CD4-positive, alpha-beta T cell (primary cell): Measurements from ENCODE around the gene PLEKHG2. TPM values are rescaled to one million over a fixed set of nuclear protein-coding genes. Genes with fewer than 3 reads are reported as not detected.

Source experiments
- ATAC-seq: fragments of 200-7000 bp; cut with Tn5 transposase; one replicate; pipeline ENCODE4 v1.10.0; 2022; ENCODE audit warnings: mild to moderate bottlenecking; ENCODE audit not compliant: poor library complexity
- CTCF ChIA-PET: fragments of 350-600 bp; sonication (Branson Sonifier 250); formaldehyde crosslinking; loops from one replicate; lab custom pipeline; 2021; ENCODE audit warnings: antibody characterized with exemption, inconsistent platforms; lab: Charles Lee
- POLR2A ChIA-PET: fragments of 350-600 bp; sonication (Branson Sonifier 250); formaldehyde crosslinking; loops from one replicate; lab custom pipeline; 2021; ENCODE audit warnings: antibody characterized with exemption, inconsistent platforms; lab: Charles Lee
- DNase-seq, 14 experiments: peaks; one replicate each; pipeline ENCODE4 v3.0.0-alpha.2; 2013 to 2020; ENCODE audit warnings: mixed read lengths in 2 of 14
- H3K27ac ChIP-seq, 2 donors: one replicate each; pipeline versions ENCODE4 v1.5.1 to v1.7.0; 2013; ENCODE audit warnings: low read length in 2 of 2, low read depth in 1 of 2, mild to moderate bottlenecking in 1 of 2
- H3K27me3 ChIP-seq, 2 experiments: 1 replicate in 1 of 2; 2 replicates in 1 of 2; pipeline versions ENCODE4 v1.6.1 to v1.7.0; 2013; ENCODE audit warnings: low read length in 2 of 2, control low read depth in 1 of 2, mild to moderate bottlenecking in 1 of 2, moderate library complexity in 1 of 2; ENCODE audit not compliant: insufficient read depth in 2 of 2, control insufficient read depth in 1 of 2
- H3K36me3 ChIP-seq: one replicate; pipeline ENCODE4 v1.6.1; 2013; ENCODE audit warnings: low read length, control low read depth; ENCODE audit not compliant: insufficient read depth
- H3K4me1 ChIP-seq: one replicate; pipeline ENCODE4 v1.6.1; 2013; ENCODE audit warnings: low read length, control low read depth; ENCODE audit not compliant: insufficient read depth
- H3K4me3 ChIP-seq: one replicate; pipeline ENCODE4 v1.5.1; 2013; ENCODE audit warnings: mild to moderate bottlenecking, low read length, moderate library complexity
- H3K9me3 ChIP-seq, 2 experiments: 1 replicate in 1 of 2; 2 replicates in 1 of 2; pipeline versions ENCODE4 v1.6.1 to v1.7.0; 2013; ENCODE audit warnings: low read length in 2 of 2, mild to moderate bottlenecking in 2 of 2, control low read depth in 1 of 2, moderate library complexity in 1 of 2; ENCODE audit not compliant: control insufficient read depth in 1 of 2, insufficient read depth in 1 of 2
- H3K27ac Mint-ChIP-seq: one replicate; pipeline ENCODE4 v1.8.0; 2020; ENCODE audit warnings: mixed read lengths
- H3K27me3 Mint-ChIP-seq: one replicate; pipeline ENCODE4 v1.8.0; 2021; ENCODE audit warnings: mixed read lengths
- H3K36me3 Mint-ChIP-seq: one replicate; pipeline ENCODE4 v1.8.0; 2021; ENCODE audit warnings: low read depth, mixed read lengths
- H3K4me1 Mint-ChIP-seq: one replicate; pipeline ENCODE4 v1.8.0; 2021; ENCODE audit warnings: low read depth, mixed read lengths
- H3K4me3 Mint-ChIP-seq: one replicate; pipeline ENCODE4 v1.8.0; 2020; ENCODE audit warnings: mild to moderate bottlenecking, mixed read lengths
- H3K9me3 Mint-ChIP-seq: one replicate; pipeline ENCODE4 v1.8.0; 2020; ENCODE audit warnings: mixed read lengths
- CTCF ChIP-seq: fragments of 200-600 bp; IDR thresholded peaks from one replicate; pipeline ENCODE4 v1.8.0; 2022; ENCODE audit warnings: antibody characterized with exemption, mild to moderate bottlenecking
- intact Hi-C, 2 experiments: fragments of 100-400 bp; cut with DNase I in 1 of 2; cut with micrococcal nuclease in 1 of 2; formaldehyde crosslinking; loops; one replicate each; pipeline versions ENCODE4 v1.15.1 to v1.9.0; 2023 to 2025; cut with DNase I, micrococcal nuclease
- total RNA-seq, 174 experiments: library from RNA in 2 of 174; stranded (reverse) in 2 of 174; gene quantifications; one replicate each; pipeline ENCODE4 v1.2.3 and lab custom pipeline; 2021 to 2026

The PLEKHG2 gene
- total RNA-seq, 2 experiments from 2014 or later, result 80.6 to 81.4 TPM

GRCh38 chr19:39408392-39409207 lies 3.9 kb upstream of the PLEKHG2 start:
- peaks cover 53% of the 10 kb centered on the region for H3K4me1 Mint-ChIP-seq
- ChIA-PET CTCF (interaction anchor here (3.4 kb wide), 1 partner anchor 11 kb away, joined by 21 read pairs; no protein-coding TSS in a partner anchor), POLR2A (interaction anchor here (0.9 to 9.4 kb wide), 9 partner anchors 9 to 559 kb away, joined by 3 to 144 read pairs (median 14); partner anchors contain the start of genes EID2B, GMFG, HNRNPL and MED29)
- peak overlapping the region; percentile 100 for H3K27ac ChIP-seq
- H3K36me3 Mint-ChIP-seq, result peaks cover 66% of the 10 kb centered on the region
- H3K36me3 ChIP-seq, result peaks cover 29% of the 10 kb centered on the region
- intact Hi-C loops, result no loop called here
- ATAC-seq, result no peak
- no peaks in the 10 kb centered on the region for H3K9me3 Mint-ChIP-seq
- no peaks in the 10 kb centered on the region for H3K9me3 ChIP-seq
- peak overlapping the region; percentile 99 for H3K4me3 Mint-ChIP-seq
- peak in 8 of 14 experiments; percentile 34 to 71 (median 46) for DNase-seq
- peak overlapping the region; percentile 100 for H3K4me3 ChIP-seq
- no peak for TF ChIP-seq CTCF
- H3K27me3 ChIP-seq, result no peaks in the 10 kb centered on the region
- peaks cover 12% of the 10 kb centered on the region for H3K27me3 Mint-ChIP-seq
- peak overlapping the region; percentile 98 for H3K27ac Mint-ChIP-seq
- H3K4me1 ChIP-seq, result peaks cover 84% of the 10 kb centered on the region

GRCh38 chr19:39409208-39410016 lies 3.1 kb upstream of the PLEKHG2 start:
- Mint-ChIP-seq H3K27me3 (peaks cover 12% of the 10 kb centered on the region), H3K36me3 (peaks cover 74% of the 10 kb centered on the region), H3K9me3 (no peaks in the 10 kb centered on the region), H3K27ac (peak overlapping the region; percentile 98), H3K4me1 (peaks cover 55% of the 10 kb centered on the region), H3K4me3 (peak overlapping the region; percentile 99)
- Histone ChIP-seq H3K36me3 (peaks cover 29% of the 10 kb centered on the region), H3K27me3 (no peaks in the 10 kb centered on the region), H3K9me3 (no peaks in the 10 kb centered on the region), H3K4me3 (peak overlapping the region; percentile 100), H3K27ac (peak overlapping the region; percentile 100), H3K4me1 (peaks cover 84% of the 10 kb centered on the region)
- TF ChIP-seq CTCF, result no peak
- POLR2A ChIA-PET, result interaction anchor here (0.7 to 9.4 kb wide), 6 partner anchors 10 to 67 kb away, joined by 3 to 144 read pairs (median 43); partner anchors contain the start of genes MED29, PAF1, RPS16 and SAMD4B
- ATAC-seq (peak; percentile 5), DNase-seq (peak; percentile 78 to 94 (median 90))
- CTCF ChIA-PET, result interaction anchor here (3.4 kb wide), 1 partner anchor 12 kb away, joined by 21 read pairs; no protein-coding TSS in a partner anchor
- intact Hi-C loops, result loop anchor here (5.0 to 10.0 kb wide), 2 partner anchors 285 to 287 kb away; partner anchors contain the start of gene PAK4 (in 1 of the 2)
